ENCODE results near the gene CD44.

- TF ChIP-seq, protein P1, sequence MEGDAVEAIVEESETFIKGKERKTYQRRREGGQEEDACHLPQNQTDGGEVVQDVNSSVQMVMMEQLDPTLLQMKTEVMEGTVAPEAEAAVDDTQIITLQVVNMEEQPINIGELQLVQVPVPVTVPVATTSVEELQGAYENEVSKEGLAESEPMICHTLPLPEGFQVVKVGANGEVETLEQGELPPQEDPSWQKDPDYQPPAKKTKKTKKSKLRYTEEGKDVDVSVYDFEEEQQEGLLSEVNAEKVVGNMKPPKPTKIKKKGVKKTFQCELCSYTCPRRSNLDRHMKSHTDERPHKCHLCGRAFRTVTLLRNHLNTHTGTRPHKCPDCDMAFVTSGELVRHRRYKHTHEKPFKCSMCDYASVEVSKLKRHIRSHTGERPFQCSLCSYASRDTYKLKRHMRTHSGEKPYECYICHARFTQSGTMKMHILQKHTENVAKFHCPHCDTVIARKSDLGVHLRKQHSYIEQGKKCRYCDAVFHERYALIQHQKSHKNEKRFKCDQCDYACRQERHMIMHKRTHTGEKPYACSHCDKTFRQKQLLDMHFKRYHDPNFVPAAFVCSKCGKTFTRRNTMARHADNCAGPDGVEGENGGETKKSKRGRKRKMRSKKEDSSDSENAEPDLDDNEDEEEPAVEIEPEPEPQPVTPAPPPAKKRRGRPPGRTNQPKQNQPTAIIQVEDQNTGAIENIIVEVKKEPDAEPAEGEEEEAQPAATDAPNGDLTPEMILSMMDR (IDR thresholded peaks at IDR 0.05), result no peak
- no peak for TF ChIP-seq POLR2A (IDR thresholded peaks at IDR 0.05)
These were observed 102.6 kb downstream of the CD44 start for GRCh38 chr11:35241531-35241930.

Measured in thyroid gland (tissue), 4 donors.